ENCODE measurements around the gene EPN2. TPM values are rescaled to one million over a fixed set of nuclear protein-coding genes. Genes with fewer than 3 reads are reported as not detected.

Gene EPN2
- total RNA-seq, 1 donor from 2014 or later = 14.2 TPM

DNA sequence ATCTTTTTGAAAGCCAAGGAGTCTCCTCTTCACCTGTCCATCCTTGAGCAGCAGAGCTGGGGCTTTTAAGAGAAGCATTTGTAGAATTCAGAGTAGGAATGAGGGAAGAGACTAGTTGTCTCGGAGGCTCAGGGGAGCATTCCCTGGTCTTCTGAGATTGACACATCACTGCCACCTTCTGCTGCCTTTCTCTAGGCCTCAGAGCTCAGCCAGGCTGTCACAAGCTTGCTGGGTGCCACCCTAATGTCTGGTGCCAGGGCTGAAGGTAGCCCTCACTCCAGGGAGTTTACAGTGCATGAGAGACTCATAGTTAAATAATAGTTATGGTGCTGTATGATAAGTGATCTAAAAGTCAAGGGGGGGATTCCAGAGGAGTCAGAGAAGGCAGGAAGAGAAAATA, 85.7 kb downstream of the EPN2 start:
- no peak for DNase-seq (ENCODE audit: low read depth)
- TF ChIP-seq, protein P1, sequence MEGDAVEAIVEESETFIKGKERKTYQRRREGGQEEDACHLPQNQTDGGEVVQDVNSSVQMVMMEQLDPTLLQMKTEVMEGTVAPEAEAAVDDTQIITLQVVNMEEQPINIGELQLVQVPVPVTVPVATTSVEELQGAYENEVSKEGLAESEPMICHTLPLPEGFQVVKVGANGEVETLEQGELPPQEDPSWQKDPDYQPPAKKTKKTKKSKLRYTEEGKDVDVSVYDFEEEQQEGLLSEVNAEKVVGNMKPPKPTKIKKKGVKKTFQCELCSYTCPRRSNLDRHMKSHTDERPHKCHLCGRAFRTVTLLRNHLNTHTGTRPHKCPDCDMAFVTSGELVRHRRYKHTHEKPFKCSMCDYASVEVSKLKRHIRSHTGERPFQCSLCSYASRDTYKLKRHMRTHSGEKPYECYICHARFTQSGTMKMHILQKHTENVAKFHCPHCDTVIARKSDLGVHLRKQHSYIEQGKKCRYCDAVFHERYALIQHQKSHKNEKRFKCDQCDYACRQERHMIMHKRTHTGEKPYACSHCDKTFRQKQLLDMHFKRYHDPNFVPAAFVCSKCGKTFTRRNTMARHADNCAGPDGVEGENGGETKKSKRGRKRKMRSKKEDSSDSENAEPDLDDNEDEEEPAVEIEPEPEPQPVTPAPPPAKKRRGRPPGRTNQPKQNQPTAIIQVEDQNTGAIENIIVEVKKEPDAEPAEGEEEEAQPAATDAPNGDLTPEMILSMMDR (conservative IDR thresholded peaks at IDR 0.05; ENCODE audit: low read depth, low read length) = no peak
- H3K4me3 ChIP-seq (ENCODE audit: low read depth, low read length) = no peak overlapping the region

- no peak overlapping the region for H3K4me3 ChIP-seq (ENCODE audit: low read depth, low read length)
- no peak for DNase-seq (ENCODE audit: low read depth)
- TF ChIP-seq, protein P1 (conservative IDR thresholded peaks at IDR 0.05; ENCODE audit: low read depth, low read length) = no peak
These were observed 88.4 kb downstream of the EPN2 start for GRCh38 chr17:19325542-19325941.

GRCh38 chr17:19327031-19327783, 90.0 kb downstream of the EPN2 start:
- TF ChIP-seq, protein P1 (conservative IDR thresholded peaks at IDR 0.05; ENCODE audit: low read depth, low read length) = peak; percentile 18
- DNase-seq (ENCODE audit: low read depth) = peak; percentile 87
- H3K4me3 ChIP-seq (ENCODE audit: low read depth, low read length) = no peak overlapping the region

DNA sequence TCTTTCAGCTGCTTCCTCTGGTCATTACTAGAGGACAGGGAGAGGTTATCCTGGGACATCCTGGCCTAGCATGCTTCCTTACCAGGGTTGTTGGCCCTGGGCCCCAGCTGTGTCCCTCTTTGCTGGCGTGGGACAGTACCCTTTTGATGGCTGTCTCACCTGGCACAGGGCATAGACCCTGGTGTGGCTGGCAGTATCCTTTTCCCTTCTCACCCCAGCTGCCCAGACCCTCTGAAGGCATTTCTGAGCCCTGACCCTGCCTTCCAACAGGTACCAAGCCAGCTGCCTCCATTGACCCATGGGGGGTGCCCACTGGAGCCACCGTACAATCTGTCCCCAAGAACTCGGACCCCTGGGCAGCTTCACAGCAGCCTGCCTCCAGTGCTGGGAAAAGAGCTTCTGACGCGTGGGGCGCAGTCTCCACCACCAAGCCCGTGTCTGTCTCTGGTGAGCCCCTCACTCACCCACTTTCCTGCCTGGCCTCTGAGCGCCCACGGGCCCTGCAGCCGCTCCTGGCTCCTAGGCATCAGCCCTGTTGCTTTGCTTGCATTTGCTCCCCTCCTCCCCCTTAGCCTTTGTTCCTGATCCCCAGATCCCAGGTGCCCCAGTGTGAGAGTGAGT, 91.4 kb downstream of the EPN2 start:
- TF ChIP-seq, protein P1 (conservative IDR thresholded peaks at IDR 0.05; ENCODE audit: low read depth, low read length) = no peak
- DNase-seq (ENCODE audit: low read depth) = no peak
- no peak overlapping the region for H3K4me3 ChIP-seq (ENCODE audit: low read depth, low read length)

- TF ChIP-seq, protein P1 (conservative IDR thresholded peaks at IDR 0.05; ENCODE audit: low read depth, low read length) = no peak
These were observed 92.0 kb downstream of the EPN2 start for GRCh38 chr17:19329136-19329535.

DNA sequence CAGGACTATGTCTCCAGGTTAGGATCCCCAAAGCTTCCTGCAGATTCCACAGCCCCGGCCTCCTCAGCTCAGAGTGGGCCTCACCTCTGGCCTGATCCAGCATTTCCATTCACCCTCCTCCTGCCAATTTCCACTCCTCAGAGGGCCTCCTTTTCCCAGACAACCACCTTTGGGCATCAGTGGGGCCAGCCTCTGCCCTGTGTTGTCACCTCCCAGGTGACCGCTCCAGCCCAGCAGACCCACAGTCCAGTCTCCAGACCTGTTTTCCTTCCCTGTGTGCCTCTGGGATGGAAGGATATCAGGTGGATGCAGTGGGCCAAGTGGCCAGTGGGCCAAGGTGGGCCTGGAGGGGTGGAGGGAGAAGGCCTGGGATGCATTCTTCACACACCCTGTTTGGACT, 92.7 kb downstream of the EPN2 start:
- TF ChIP-seq, protein P1 (conservative IDR thresholded peaks at IDR 0.05; ENCODE audit: low read depth, low read length) = no peak
- H3K4me3 ChIP-seq (ENCODE audit: low read depth, low read length) = no peak overlapping the region
- DNase-seq (ENCODE audit: low read depth) = no peak

More at GRCh38 chr17:19329136-19329535, 92.0 kb downstream of the EPN2 start:
- H3K4me3 ChIP-seq (ENCODE audit: low read depth, low read length) = no peak overlapping the region
- no peak for DNase-seq (ENCODE audit: low read depth)

Measured in epithelial cell of proximal tubule (primary cell).